H9 (cell line): ENCODE results near the gene CHIT1. TPM values are rescaled to one million over a fixed set of nuclear protein-coding genes. Genes with fewer than 3 reads are reported as not detected.

Source experiments
- DNase-seq: peaks from one replicate; pipeline ENCODE4 v3.0.0-alpha.2; 2017
- H2AFZ ChIP-seq: one replicate; pipeline ENCODE4 v1.6.1; 2013; ENCODE audit warnings: mild to moderate bottlenecking, low read length, control low read depth, moderate library complexity
- H2AK5ac ChIP-seq: 2 replicates; pipeline ENCODE4 v1.6.1; 2013; ENCODE audit warnings: low read length, control low read depth, mixed read lengths; ENCODE audit not compliant: insufficient read length
- H2BK120ac ChIP-seq: one replicate; pipeline ENCODE4 v1.6.1; 2013; ENCODE audit warnings: low read depth, mild to moderate bottlenecking, low read length, control low read depth, inconsistent platforms; ENCODE audit not compliant: poor library complexity, severe bottlenecking
- H2BK12ac ChIP-seq: 2 replicates; pipeline ENCODE4 v1.6.1; 2013; ENCODE audit warnings: low read length, control low read depth, mixed read lengths, low read depth; ENCODE audit not compliant: insufficient read length
- H2BK15ac ChIP-seq: 2 replicates; pipeline ENCODE4 v1.6.1; 2013; ENCODE audit warnings: low read depth, low read length, control low read depth
- H2BK20ac ChIP-seq: one replicate; pipeline ENCODE4 v1.6.1; 2013; ENCODE audit warnings: low read depth, mild to moderate bottlenecking, low read length, control low read depth, inconsistent platforms; ENCODE audit not compliant: poor library complexity, severe bottlenecking
- H2BK5ac ChIP-seq: 2 replicates; pipeline ENCODE4 v1.6.1; 2013; ENCODE audit warnings: low read length, control low read depth, mixed read lengths; ENCODE audit not compliant: insufficient read length
- H3K14ac ChIP-seq: 2 replicates; pipeline ENCODE4 v1.6.1; 2013; ENCODE audit warnings: low read length, control low read depth; ENCODE audit not compliant: insufficient read depth
- H3K18ac ChIP-seq: 2 replicates; pipeline ENCODE4 v1.6.1; 2013; ENCODE audit warnings: low read depth, mild to moderate bottlenecking, mixed read lengths, low read length, control low read depth; ENCODE audit not compliant: insufficient read length
- H3K23ac ChIP-seq: 2 replicates; pipeline ENCODE4 v1.6.1; 2013; ENCODE audit warnings: low read length, control low read depth, mixed read lengths, low read depth; ENCODE audit not compliant: insufficient read length
- H3K23me2 ChIP-seq: 2 replicates; pipeline ENCODE4 v1.6.1; 2013; ENCODE audit warnings: low read depth, mild to moderate bottlenecking, mixed read lengths, low read length, control low read depth; ENCODE audit not compliant: insufficient read length, poor library complexity, severe bottlenecking
- H3K27ac ChIP-seq: 2 replicates; pipeline ENCODE4 v1.5.1; 2013; ENCODE audit warnings: low read length, control low read depth, mixed read lengths, low read depth; ENCODE audit not compliant: insufficient read length
- H3K27me3 ChIP-seq: 2 replicates; pipeline ENCODE4 v1.6.1; 2013; ENCODE audit warnings: low read length, control low read depth, inconsistent platforms; ENCODE audit not compliant: insufficient read depth
- H3K4ac ChIP-seq: 2 replicates; pipeline ENCODE4 v1.6.1; 2013; ENCODE audit warnings: low read depth, mild to moderate bottlenecking, control low read depth, inconsistent platforms, low read length, moderate library complexity
- H3K4me1 ChIP-seq: 2 replicates; pipeline ENCODE4 v1.6.1; 2013; ENCODE audit warnings: low read length, control low read depth, inconsistent platforms; ENCODE audit not compliant: insufficient read depth
- H3K4me2 ChIP-seq: 2 replicates; pipeline ENCODE4 v1.6.1; 2013; ENCODE audit warnings: low read length, control low read depth, mixed read lengths; ENCODE audit not compliant: insufficient read length, insufficient read depth
- H3K56ac ChIP-seq: 2 replicates; pipeline ENCODE4 v1.6.1; 2013; ENCODE audit warnings: low read depth, mild to moderate bottlenecking, mixed read lengths, low read length, control low read depth; ENCODE audit not compliant: insufficient read length
- H3K79me1 ChIP-seq: 2 replicates; pipeline ENCODE4 v1.6.1; 2013; ENCODE audit warnings: low read depth, mild to moderate bottlenecking, moderate library complexity, low read length, control low read depth, inconsistent platforms; ENCODE audit not compliant: insufficient read depth, poor library complexity, severe bottlenecking
- H3K79me2 ChIP-seq: 2 replicates; pipeline ENCODE4 v1.6.1; 2013; ENCODE audit warnings: low read length, control low read depth, inconsistent platforms; ENCODE audit not compliant: insufficient read depth
- H3K9ac ChIP-seq: 2 replicates; pipeline ENCODE4 v1.6.1; 2013; ENCODE audit warnings: low read length, control low read depth, mixed read lengths; ENCODE audit not compliant: insufficient read length; ENCODE audit errors: extremely low read depth
- H3K9me3 ChIP-seq: one replicate; pipeline ENCODE4 v1.6.1; 2013; ENCODE audit warnings: low read depth, low read length, inconsistent platforms; ENCODE audit not compliant: control insufficient read depth
- H3T11ph ChIP-seq: one replicate; pipeline ENCODE4 v1.6.1; 2013; ENCODE audit warnings: mild to moderate bottlenecking, low read length, control low read depth, inconsistent platforms
- H4K20me1 ChIP-seq: one replicate; pipeline ENCODE4 v1.6.1; 2013; ENCODE audit not compliant: control insufficient read depth, insufficient read length, insufficient read depth
- H4K5ac ChIP-seq: 2 replicates; pipeline ENCODE4 v1.6.1; 2013; ENCODE audit warnings: low read depth, mild to moderate bottlenecking, mixed read lengths, low read length, control low read depth; ENCODE audit not compliant: insufficient read length
- H4K8ac ChIP-seq: replicated peaks from 2 replicates; pipeline ENCODE4 v1.6.1; 2013; ENCODE audit warnings: low read length, control low read depth, mixed read lengths, low read depth; ENCODE audit not compliant: insufficient read length
- H4K91ac ChIP-seq: 2 replicates; pipeline ENCODE4 v1.6.1; 2013; ENCODE audit warnings: low read depth, mild to moderate bottlenecking, moderate library complexity, mixed read lengths, low read length, control low read depth; ENCODE audit not compliant: insufficient read length
- H3K27ac Mint-ChIP-seq, 3 experiments: 2 replicates in 2 of 3; 3 replicates in 1 of 3; pipeline ENCODE4 v1.8.0; 2020 to 2021; ENCODE audit warnings: mixed read lengths in 3 of 3, mild to moderate bottlenecking in 1 of 3, moderate library complexity in 1 of 3
- H3K27me3 Mint-ChIP-seq: 2 replicates; pipeline ENCODE4 v1.8.0; 2021; ENCODE audit warnings: low read depth, mild to moderate bottlenecking, moderate library complexity, mixed read lengths
- H3K36me3 Mint-ChIP-seq, 3 experiments: 2 replicates in 2 of 3; 3 replicates in 1 of 3; pipeline ENCODE4 v1.8.0; 2020 to 2021; ENCODE audit warnings: low read depth in 3 of 3, mixed read lengths in 3 of 3; ENCODE audit not compliant: insufficient read depth in 1 of 3
- H3K4me1 Mint-ChIP-seq, 2 experiments: 2 replicates each; pipeline ENCODE4 v1.8.0; 2020; ENCODE audit warnings: mixed read lengths in 2 of 2
- H3K4me3 Mint-ChIP-seq, 2 experiments: 2 replicates in 1 of 2; 3 replicates in 1 of 2; pipeline ENCODE4 v1.8.0; 2020 to 2021; ENCODE audit warnings: mild to moderate bottlenecking in 2 of 2, mixed read lengths in 2 of 2, moderate library complexity in 1 of 2
- H3K9me3 Mint-ChIP-seq, 2 experiments: 2 replicates in 1 of 2; 3 replicates in 1 of 2; pipeline ENCODE4 v1.8.0; 2020; ENCODE audit warnings: mild to moderate bottlenecking in 2 of 2, mixed read lengths in 2 of 2, moderate library complexity in 1 of 2
- WGBS: extraction: QIAGEN DNeasy Blood & Tissue Kit; methylation state at CpG from one replicate; pipeline ENCODE4 v1.1.7; 2013; ENCODE audit warnings: missing lambda C conversion rate, low lambda C conversion rate, mixed read lengths; ENCODE audit not compliant: insufficient read length; ENCODE audit errors: extremely low coverage; 5-methylcytosine and 5-hydroxymethylcytosine counted together
- total RNA-seq: library from RNA; stranded (reverse); gene quantifications from 2 replicates; pipeline ENCODE4 v1.2.1, GENCODE V29; 2021
- TF ChIP-seq, protein P1 (sequence below): fragments of 200-600 bp; sonication (generic); conservative IDR thresholded peaks from 3 replicates; pipeline ENCODE4 v1.8.0; 2021; ENCODE audit warnings: antibody characterized with exemption, mild to moderate bottlenecking

CHIT1 gene
- total RNA-seq, 1 experiment from 2014 or later = not detected

GRCh38 chr1:203276916-203277545 is 47.6 kb upstream of the CHIT1 start:
- peaks cover 5% of the 10 kb centered on the region; the same call in 1 of the 2 replicates for H3K27me3 ChIP-seq
- no peak overlapping the region for H3K27ac ChIP-seq
- Mint-ChIP-seq H3K36me3 (no peaks in the 10 kb centered on the region), H3K9me3 (no peaks in the 10 kb centered on the region; a peak in 1 of 5 replicates), H3K4me3 (no peak overlapping the region), H3K4me1 (peaks cover 13 to 28% of the 10 kb centered on the region in 2 experiments), H3K27ac (no peak overlapping the region), H3K27me3 (peaks cover 81% of the 10 kb centered on the region)
- no peak overlapping the region for H3K23ac ChIP-seq
- H2AFZ ChIP-seq = no peak overlapping the region
- H4K5ac ChIP-seq = no peak overlapping the region
- H3K4me1 ChIP-seq = no peaks in the 10 kb centered on the region
- H3K18ac ChIP-seq = no peak overlapping the region
- H3K79me1 ChIP-seq = no peaks in the 10 kb centered on the region
- no peak for DNase-seq
- H3T11ph ChIP-seq = no peak overlapping the region
- H2BK5ac ChIP-seq = no peak overlapping the region
- H2BK12ac ChIP-seq = no peak overlapping the region
- no peak overlapping the region for H4K8ac ChIP-seq
- peaks cover 3% of the 10 kb centered on the region for H3K23me2 ChIP-seq
- no peak overlapping the region for H4K91ac ChIP-seq
- H3K79me2 ChIP-seq = no peaks in the 10 kb centered on the region
- no peak overlapping the region for H2BK15ac ChIP-seq
- H3K9me3 ChIP-seq = no peaks in the 10 kb centered on the region
- no peak overlapping the region for H3K9ac ChIP-seq
- no peak overlapping the region; the same call in 1 of the 2 replicates for H3K14ac ChIP-seq
- H3K4ac ChIP-seq = no peak overlapping the region
- TF ChIP-seq, protein P1, sequence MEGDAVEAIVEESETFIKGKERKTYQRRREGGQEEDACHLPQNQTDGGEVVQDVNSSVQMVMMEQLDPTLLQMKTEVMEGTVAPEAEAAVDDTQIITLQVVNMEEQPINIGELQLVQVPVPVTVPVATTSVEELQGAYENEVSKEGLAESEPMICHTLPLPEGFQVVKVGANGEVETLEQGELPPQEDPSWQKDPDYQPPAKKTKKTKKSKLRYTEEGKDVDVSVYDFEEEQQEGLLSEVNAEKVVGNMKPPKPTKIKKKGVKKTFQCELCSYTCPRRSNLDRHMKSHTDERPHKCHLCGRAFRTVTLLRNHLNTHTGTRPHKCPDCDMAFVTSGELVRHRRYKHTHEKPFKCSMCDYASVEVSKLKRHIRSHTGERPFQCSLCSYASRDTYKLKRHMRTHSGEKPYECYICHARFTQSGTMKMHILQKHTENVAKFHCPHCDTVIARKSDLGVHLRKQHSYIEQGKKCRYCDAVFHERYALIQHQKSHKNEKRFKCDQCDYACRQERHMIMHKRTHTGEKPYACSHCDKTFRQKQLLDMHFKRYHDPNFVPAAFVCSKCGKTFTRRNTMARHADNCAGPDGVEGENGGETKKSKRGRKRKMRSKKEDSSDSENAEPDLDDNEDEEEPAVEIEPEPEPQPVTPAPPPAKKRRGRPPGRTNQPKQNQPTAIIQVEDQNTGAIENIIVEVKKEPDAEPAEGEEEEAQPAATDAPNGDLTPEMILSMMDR = no peak
- H2BK120ac ChIP-seq = no peak overlapping the region
- H4K20me1 ChIP-seq = peaks cover 2% of the 10 kb centered on the region
- no peak overlapping the region for H2AK5ac ChIP-seq
- no peak overlapping the region for H2BK20ac ChIP-seq
- no peak overlapping the region for H3K56ac ChIP-seq
- WGBS = no CpG with 5 or more reads among the region's 9 CpGs
- no peak overlapping the region for H3K4me2 ChIP-seq
